Activated CD4-positive, alpha-beta T cell treated with anti-CD3 and anti-CD28 coated beads for 36 hours (primary cell): ENCODE results near the gene PPP2R3B. TPM values are rescaled to one million over a fixed set of nuclear protein-coding genes. Genes with fewer than 3 reads are reported as not detected.
A peak's percentile ranks its signal among the peaks of the same experiment; 100 is the strongest.
"Not testable (repeated sequence)": the region's sequence is repeated elsewhere in the genome, so short reads cannot be mapped to it uniquely, and the experiment has no call there.

ENCODE experiments used
- ATAC-seq: fragments of 200-7000 bp; cut with Tn5 transposase; one replicate; pipeline ENCODE4 v1.10.0; 2021; ENCODE audit warnings: mild to moderate bottlenecking, moderate library complexity
- CTCF ChIA-PET: fragments of 350-600 bp; sonication (Branson Sonifier 250); formaldehyde crosslinking; loops from one replicate; lab custom pipeline; 2021; ENCODE audit warnings: antibody characterized with exemption; lab: Charles Lee
- POLR2A ChIA-PET: fragments of 350-600 bp; sonication (Branson Sonifier 250); formaldehyde crosslinking; loops from one replicate; lab custom pipeline; 2021; ENCODE audit warnings: antibody characterized with exemption, inconsistent platforms; lab: Charles Lee
- DNase-seq: peaks from one replicate; pipeline ENCODE4 v3.0.0-alpha.2; 2020
- H3K27ac Mint-ChIP-seq: one replicate; pipeline ENCODE4 v1.8.0; 2021; ENCODE audit warnings: mixed read lengths
- H3K27me3 Mint-ChIP-seq: one replicate; pipeline ENCODE4 v1.8.0; 2021; ENCODE audit warnings: mixed read lengths
- H3K36me3 Mint-ChIP-seq: one replicate; pipeline ENCODE4 v1.8.0; 2021; ENCODE audit warnings: low read depth, mixed read lengths
- H3K4me1 Mint-ChIP-seq: one replicate; pipeline ENCODE4 v1.8.0; 2021; ENCODE audit warnings: mixed read lengths
- H3K4me3 Mint-ChIP-seq: one replicate; pipeline ENCODE4 v1.8.0; 2021; ENCODE audit warnings: mild to moderate bottlenecking, moderate library complexity, mixed read lengths
- H3K9me3 Mint-ChIP-seq: one replicate; pipeline ENCODE4 v1.8.0; 2021; ENCODE audit warnings: low read depth, mixed read lengths
- intact Hi-C, 2 experiments: fragments of 100-400 bp; cut with DNase I in 1 of 2; cut with micrococcal nuclease in 1 of 2; formaldehyde crosslinking; loops; one replicate each; pipeline versions ENCODE4 v1.14.2 to v1.15.1; 2022 to 2024; cut with DNase I, micrococcal nuclease
- total RNA-seq, 2 experiments: library from RNA; stranded (reverse); gene quantifications; one replicate each; pipeline ENCODE4 v1.2.3, GENCODE V29; 2021

The PPP2R3B gene
- total RNA-seq, 2 experiments from 2014 or later: 23.3 to 26.8 TPM

DNA sequence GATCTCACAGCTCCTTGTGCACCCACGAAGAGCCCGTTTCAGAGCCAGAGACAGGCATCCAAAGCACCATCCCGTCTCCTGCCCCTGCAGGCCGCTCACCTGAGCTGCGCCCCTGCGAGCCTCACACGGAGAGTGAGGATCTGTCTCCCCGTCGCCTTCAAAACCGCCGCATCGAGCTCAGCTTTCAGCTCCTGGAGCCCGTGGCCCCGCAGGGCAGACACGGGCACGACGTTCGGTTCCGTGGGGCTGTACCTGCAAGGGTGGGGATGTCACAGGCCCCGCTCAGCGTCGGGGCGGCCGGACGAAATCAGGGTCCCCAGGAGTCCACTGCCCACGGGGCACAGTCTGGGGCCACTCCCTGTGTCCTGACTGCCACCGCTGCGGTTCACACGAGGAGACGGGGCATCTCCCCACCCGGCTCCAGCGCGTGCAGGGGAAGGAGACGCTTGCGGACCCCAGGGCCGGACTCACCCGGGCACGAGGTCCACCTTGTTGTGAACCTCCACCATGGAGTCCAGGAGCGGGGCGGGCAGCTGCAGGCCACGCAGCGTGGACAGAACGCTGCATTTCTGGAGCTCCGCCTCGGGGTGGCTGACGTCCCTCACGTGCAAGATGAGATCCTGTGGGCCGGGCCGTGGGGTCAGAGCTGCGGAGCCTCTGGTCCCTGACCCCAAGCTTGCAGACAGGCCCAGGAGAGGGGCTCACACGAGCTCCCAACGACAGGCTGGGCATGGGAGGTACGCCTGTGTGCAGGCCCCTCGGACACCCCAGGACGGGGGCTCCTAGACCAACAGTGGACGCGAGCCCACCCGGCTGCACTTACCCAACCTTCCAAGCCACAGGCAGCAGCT is 79.2 kb downstream of the PPP2R3B start:
- intact Hi-C loops: no loop called here
- no peaks in the 10 kb centered on the region for H3K4me1 Mint-ChIP-seq
- POLR2A ChIA-PET: no interaction called here
- ATAC-seq (no peak), DNase-seq (peak; percentile 7)
- H3K27me3 Mint-ChIP-seq: no peaks in the 10 kb centered on the region
- H3K27ac Mint-ChIP-seq: no peak overlapping the region
- H3K36me3 Mint-ChIP-seq: peaks cover 43% of the 10 kb centered on the region
- H3K9me3 Mint-ChIP-seq: no peaks in the 10 kb centered on the region
- H3K4me3 Mint-ChIP-seq: no peak overlapping the region
- CTCF ChIA-PET: no interaction called here

GRCh38 chrX:306614-307251 is 80.0 kb downstream of the PPP2R3B start:
- H3K9me3 Mint-ChIP-seq, H3K27me3 Mint-ChIP-seq, DNase-seq, H3K4me1 Mint-ChIP-seq, CTCF ChIA-PET, intact Hi-C loops, H3K4me3 Mint-ChIP-seq, H3K27ac Mint-ChIP-seq, ATAC-seq, POLR2A ChIA-PET: not testable (repeated sequence)
- peaks cover 45% of the 10 kb centered on the region for H3K36me3 Mint-ChIP-seq

GRCh38 chrX:305781-306613 is 80.7 kb downstream of the PPP2R3B start:
- H3K4me3 Mint-ChIP-seq, intact Hi-C loops, POLR2A ChIA-PET, H3K27me3 Mint-ChIP-seq, H3K27ac Mint-ChIP-seq, H3K4me1 Mint-ChIP-seq, CTCF ChIA-PET, H3K9me3 Mint-ChIP-seq: not testable (repeated sequence)
- DNase-seq: peak; percentile 22
- peaks cover 48% of the 10 kb centered on the region for H3K36me3 Mint-ChIP-seq
- ATAC-seq: peak; percentile 12

- ChIA-PET POLR2A (no interaction called here), CTCF (no interaction called here)
- DNase-seq (no peak), ATAC-seq (no peak)
- no peaks in the 10 kb centered on the region for H3K27me3 Mint-ChIP-seq
- no peaks in the 10 kb centered on the region for H3K4me1 Mint-ChIP-seq
- peaks cover 53% of the 10 kb centered on the region for H3K36me3 Mint-ChIP-seq
- no peaks in the 10 kb centered on the region for H3K9me3 Mint-ChIP-seq
- intact Hi-C loops: no loop called here
- H3K4me3 Mint-ChIP-seq: no peak overlapping the region
- H3K27ac Mint-ChIP-seq: no peak overlapping the region
Observed at GRCh38 chrX:302975-303374, 83.7 kb downstream of the PPP2R3B start.

GRCh38 chrX:300334-300733 is 86.4 kb downstream of the PPP2R3B start:
- peaks cover 51% of the 10 kb centered on the region for H3K36me3 Mint-ChIP-seq
- H3K27me3 Mint-ChIP-seq: no peaks in the 10 kb centered on the region
- no peaks in the 10 kb centered on the region for H3K9me3 Mint-ChIP-seq
- intact Hi-C loops: no loop called here
- CTCF ChIA-PET: no interaction called here
- no peak overlapping the region for H3K27ac Mint-ChIP-seq
- POLR2A ChIA-PET: no interaction called here
- ATAC-seq (no peak), DNase-seq (no peak)
- H3K4me3 Mint-ChIP-seq: no peak overlapping the region
- no peaks in the 10 kb centered on the region for H3K4me1 Mint-ChIP-seq

GRCh38 chrX:298993-299392 is 87.7 kb downstream of the PPP2R3B start:
- no peaks in the 10 kb centered on the region for H3K9me3 Mint-ChIP-seq
- peak; percentile 3 for DNase-seq
- intact Hi-C loops: no loop called here
- ATAC-seq: no peak
- H3K4me1 Mint-ChIP-seq: no peaks in the 10 kb centered on the region
- H3K4me3 Mint-ChIP-seq: no peak overlapping the region
- H3K36me3 Mint-ChIP-seq: peaks cover 45% of the 10 kb centered on the region
- no peaks in the 10 kb centered on the region for H3K27me3 Mint-ChIP-seq
- H3K27ac Mint-ChIP-seq: no peak overlapping the region
- CTCF ChIA-PET: no interaction called here
- POLR2A ChIA-PET: no interaction called here

DNA sequence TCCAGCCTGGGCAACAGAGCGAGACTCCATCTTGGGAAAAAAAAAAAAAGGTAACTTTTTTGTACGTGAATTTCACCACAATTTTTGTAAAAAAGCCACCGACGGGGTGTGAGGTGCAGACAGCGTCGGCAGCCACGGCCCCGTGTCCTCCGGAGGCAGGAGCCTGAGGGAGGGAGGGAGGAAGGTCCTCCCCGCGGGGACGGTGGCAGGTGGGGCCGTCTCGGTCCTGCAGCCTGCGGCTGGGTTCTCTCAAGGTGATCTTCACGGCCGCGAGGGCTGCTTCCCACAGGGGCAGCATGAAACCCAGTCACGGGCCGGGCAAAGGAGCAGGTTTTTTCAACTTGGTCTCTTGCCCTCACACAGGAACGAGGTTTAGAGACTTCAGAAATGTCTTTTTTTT is 91.6 kb downstream of the PPP2R3B start:
- H3K9me3 Mint-ChIP-seq: no peaks in the 10 kb centered on the region
- DNase-seq (peak; percentile 3), ATAC-seq (no peak)
- ChIA-PET CTCF (no interaction called here), POLR2A (no interaction called here)
- H3K4me3 Mint-ChIP-seq: no peak overlapping the region
- H3K27me3 Mint-ChIP-seq: no peaks in the 10 kb centered on the region
- intact Hi-C loops: no loop called here
- H3K4me1 Mint-ChIP-seq: no peaks in the 10 kb centered on the region
- H3K27ac Mint-ChIP-seq: no peak overlapping the region
- peaks cover 48% of the 10 kb centered on the region for H3K36me3 Mint-ChIP-seq

DNA sequence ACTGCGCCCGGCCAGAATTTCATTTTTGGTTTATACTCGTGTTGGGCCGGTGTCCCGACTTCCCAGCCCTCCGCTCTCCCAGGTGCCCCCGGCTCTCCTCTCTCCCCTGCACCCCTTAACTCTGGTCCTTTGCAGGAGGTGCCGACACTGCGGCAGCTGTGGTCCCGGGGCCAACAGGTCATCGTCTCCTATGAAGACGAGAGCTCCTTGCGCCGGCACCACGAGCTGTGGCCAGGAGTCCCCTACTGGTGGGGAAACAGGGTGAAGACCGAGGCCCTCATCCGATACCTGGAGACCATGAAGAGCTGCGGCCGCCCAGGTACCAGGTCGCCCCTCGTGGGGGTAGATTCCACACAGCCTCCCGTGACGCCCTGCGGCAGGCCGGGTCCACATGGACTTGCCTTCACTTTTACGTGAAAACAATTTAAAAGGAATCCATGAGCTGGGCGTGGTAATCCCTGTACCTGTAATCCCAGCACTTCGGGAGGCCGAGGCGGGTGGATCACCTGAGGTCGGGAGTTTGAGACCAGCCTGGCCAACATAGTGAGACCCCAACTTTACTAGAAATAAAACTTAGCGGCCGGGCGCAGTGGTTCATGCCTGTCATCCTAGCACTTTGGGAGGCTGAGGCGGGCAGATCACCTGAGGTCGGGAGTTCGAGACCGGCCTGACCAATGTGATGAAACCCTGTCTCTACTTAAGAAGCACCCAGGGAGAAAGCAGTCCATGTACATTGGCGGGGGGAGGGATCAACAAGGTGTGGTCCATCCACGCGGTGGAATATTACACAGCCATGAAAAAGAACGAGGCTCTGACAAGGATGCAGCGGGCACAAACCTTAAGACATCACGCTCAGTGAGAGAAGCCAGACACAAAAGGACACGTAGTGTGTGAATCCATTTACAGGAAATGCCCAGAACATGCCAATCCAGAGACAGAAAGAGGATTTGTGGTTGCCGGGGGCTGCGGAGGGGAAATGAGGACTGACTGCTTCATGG is 93.5 kb downstream of the PPP2R3B start:
- intact Hi-C loops: no loop called here
- no peaks in the 10 kb centered on the region for H3K27me3 Mint-ChIP-seq
- H3K9me3 Mint-ChIP-seq: no peaks in the 10 kb centered on the region
- ChIA-PET POLR2A (no interaction called here), CTCF (no interaction called here)
- ATAC-seq: no peak
- peaks cover 56% of the 10 kb centered on the region for H3K36me3 Mint-ChIP-seq
- DNase-seq: peak; percentile 4
- H3K4me1 Mint-ChIP-seq: no peaks in the 10 kb centered on the region
- no peak overlapping the region for H3K27ac Mint-ChIP-seq
- no peak overlapping the region for H3K4me3 Mint-ChIP-seq

DNA sequence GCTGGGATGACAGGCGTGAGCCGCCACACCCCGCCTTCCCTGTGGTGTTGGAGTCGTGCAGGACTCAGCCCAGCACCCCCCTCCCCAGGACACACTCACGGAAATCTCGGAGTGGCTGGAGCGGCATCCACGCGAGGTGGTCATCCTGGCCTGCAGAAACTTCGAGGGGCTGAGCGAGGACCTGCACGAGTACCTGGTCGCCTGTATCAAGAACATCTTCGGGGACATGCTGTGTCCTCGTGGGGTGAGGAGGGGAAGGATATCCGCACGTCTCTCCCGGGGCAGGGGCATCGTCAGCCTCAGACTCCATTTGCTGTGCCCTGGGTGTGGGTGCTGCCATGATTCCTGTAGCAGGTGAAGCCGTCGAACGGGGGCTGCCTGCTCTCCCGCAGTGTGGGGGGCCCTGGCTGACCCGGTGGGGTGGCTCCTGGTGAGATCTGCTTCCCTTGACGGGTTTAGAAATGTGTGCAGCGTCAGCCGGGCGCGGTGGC is 95.3 kb downstream of the PPP2R3B start:
- CTCF ChIA-PET: no interaction called here
- Mint-ChIP-seq H3K27ac (no peak overlapping the region), H3K4me1 (peaks cover 4% of the 10 kb centered on the region), H3K9me3 (no peaks in the 10 kb centered on the region), H3K36me3 (peaks cover 55% of the 10 kb centered on the region), H3K4me3 (no peak overlapping the region), H3K27me3 (no peaks in the 10 kb centered on the region)
- ATAC-seq: no peak
- intact Hi-C loops: no loop called here
- POLR2A ChIA-PET: no interaction called here
- no peak for DNase-seq

DNA sequence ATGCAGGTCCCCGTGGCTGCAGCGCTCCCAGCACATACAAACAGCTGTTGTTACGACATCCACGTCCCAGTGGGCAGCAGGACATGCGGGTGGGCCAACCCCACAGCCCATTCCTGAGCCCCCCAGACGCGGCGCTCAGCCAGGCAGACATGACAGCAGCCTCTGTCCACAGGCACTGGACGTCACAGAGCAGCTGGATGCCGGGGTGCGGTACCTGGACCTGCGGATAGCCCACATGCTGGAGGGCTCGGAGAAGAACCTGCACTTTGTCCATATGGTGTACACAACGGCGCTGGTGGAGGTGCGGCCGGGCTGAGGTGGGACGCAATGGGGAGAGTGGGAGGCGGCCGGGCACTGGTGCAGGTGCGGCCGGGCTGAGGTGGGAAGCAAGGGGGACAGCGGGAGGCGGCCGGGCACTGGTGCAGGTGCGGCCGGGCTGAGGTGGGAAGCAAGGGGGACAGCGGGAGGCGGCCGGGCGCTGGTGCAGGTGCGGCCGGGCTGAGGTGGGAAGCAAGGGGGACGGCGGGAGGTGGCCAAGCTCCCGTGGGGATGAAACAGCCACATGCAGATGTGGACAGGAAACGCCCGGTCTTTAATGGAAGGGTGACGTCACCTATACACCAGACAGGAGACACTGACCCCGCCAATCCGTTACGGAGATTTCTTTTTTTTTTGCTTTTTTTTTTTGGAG is 96.1 kb downstream of the PPP2R3B start:
- Mint-ChIP-seq H3K36me3 (peaks cover 57% of the 10 kb centered on the region), H3K4me1 (peaks cover 10% of the 10 kb centered on the region), H3K27ac (no peak overlapping the region), H3K4me3 (no peak overlapping the region), H3K27me3 (no peaks in the 10 kb centered on the region), H3K9me3 (no peaks in the 10 kb centered on the region)
- intact Hi-C loops: no loop called here
- CTCF ChIA-PET: no interaction called here
- no peak for ATAC-seq
- POLR2A ChIA-PET: no interaction called here
- no peak for DNase-seq
